ENCODE measurements around the gene LIX1L. TPM values are rescaled to one million over a fixed set of nuclear protein-coding genes. Genes with fewer than 3 reads are reported as not detected.

Gene LIX1L
- total RNA-seq, result 100 to 1,000 TPM in 1 of 4 donors, 10 to 100 TPM in 3; 37.1 to 108 (median 75.4) TPM

- Histone ChIP-seq H3K9me3 (no peaks in the 10 kb centered on the region), H3K36me3 (no peaks in the 10 kb centered on the region), H3K27me3 (no peaks in the 10 kb centered on the region), H3K27ac (peak within 1 kb of the TSS; percentile 88 to 99 (median 96)), H3K4me3 (peak within 1 kb of the TSS; percentile 62 to 88 (median 70)), H3K4me1 (peaks cover 58 to 72% of the 10 kb centered on the region in 2 donors)
- DNase-seq, result peak; percentile 97 to 98
- in situ Hi-C loops (cut with MboI; ENCODE audit: low sequenced_read_pairs in 4 of 4), result loop anchor here in 1 of 4 donors (10.0 kb wide), 1 partner anchor 63 kb away; no protein-coding TSS in a partner anchor
- peak; percentile 74 to 81 for ATAC-seq
- intact Hi-C loops (cut with DNase I; ENCODE audit: low total_unique reads), result loop anchor here (1.0 kb wide), 1 partner anchor 30 kb away; the partner anchor contains the start of gene RBM8A
- TF ChIP-seq CTCF (IDR thresholded peaks at IDR 0.05 in 4 of 5, conservative IDR thresholded peaks at IDR 0.05 in 1 of 5) (no peak), POLR2A (IDR thresholded peaks at IDR 0.05) (peak; percentile 91 to 93)
These were observed at the start of gene LIX1L for GRCh38 chr1:145957443-145958319. TSS of gene LIX1L (minus strand) at chr1:145958017. CDS start at chr1:145957927, 90 bp downstream.

- H3K36me3 ChIP-seq, result no peaks in the 10 kb centered on the region
- peaks cover 37 to 60% of the 10 kb centered on the region in 2 donors for H3K4me1 ChIP-seq
- in situ Hi-C loops (cut with MboI; ENCODE audit: low sequenced_read_pairs in 4 of 4) (no loop called here), intact Hi-C loops (cut with DNase I; ENCODE audit: low total_unique reads) (no loop called here)
- no peak for TF ChIP-seq CTCF (IDR thresholded peaks at IDR 0.05 in 4 of 5, conservative IDR thresholded peaks at IDR 0.05 in 1 of 5)
- TF ChIP-seq POLR2A (IDR thresholded peaks at IDR 0.05), result no peak
- H3K27me3 ChIP-seq, result no peaks in the 10 kb centered on the region
- H3K4me3 ChIP-seq, result peak overlapping the region in 1 of 4 donors; percentile 98
- no peak for ATAC-seq
- H3K27ac ChIP-seq, result peak overlapping the region; percentile 95 to 99 (median 98)
- DNase-seq, result peak; percentile 2 to 11
- no peaks in the 10 kb centered on the region for H3K9me3 ChIP-seq
These were observed 43.9 kb upstream of the LIX1L start for GRCh38 chr1:146001709-146002108.

GRCh38 chr1:145999321-146000024 lies 41.7 kb upstream of the LIX1L start:
- peak overlapping the region; percentile 95 to 99 (median 98) for H3K27ac ChIP-seq
- peak overlapping the region; percentile 63 to 98 (median 79) for H3K4me3 ChIP-seq
- H3K4me1 ChIP-seq, result peaks cover 16 to 38% of the 10 kb centered on the region in 2 donors
- no peaks in the 10 kb centered on the region for H3K27me3 ChIP-seq
- peaks cover 19% of the 10 kb centered on the region in 2 donors for H3K36me3 ChIP-seq
- DNase-seq (peak; percentile 74 to 78), ATAC-seq (peak; percentile 53 to 54)
- in situ Hi-C loops (cut with MboI; ENCODE audit: low sequenced_read_pairs in 4 of 4) (no loop called here), intact Hi-C loops (cut with DNase I; ENCODE audit: low total_unique reads) (loop anchor here (5.0 kb wide), 1 partner anchor 52 kb away; no protein-coding TSS in a partner anchor)
- no peaks in the 10 kb centered on the region for H3K9me3 ChIP-seq
- TF ChIP-seq POLR2A (IDR thresholded peaks at IDR 0.05) (peak; percentile 44 to 79), CTCF (IDR thresholded peaks at IDR 0.05 in 4 of 5, conservative IDR thresholded peaks at IDR 0.05 in 1 of 5) (no peak)

DNA sequence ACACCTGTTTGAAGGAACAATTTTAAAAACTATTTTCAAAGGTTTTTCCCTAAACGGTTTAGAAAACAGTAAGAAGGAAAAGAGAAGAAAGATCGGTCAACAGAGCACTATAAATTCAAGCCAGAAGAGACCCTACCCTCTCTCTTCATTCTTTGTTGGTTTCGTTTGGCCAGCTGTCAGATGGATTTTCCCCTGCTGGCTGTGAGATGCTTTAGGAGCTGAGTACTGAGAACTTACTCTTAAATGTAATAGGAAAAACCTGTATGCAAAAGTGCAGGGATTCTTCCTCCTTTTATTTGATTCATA lies 39.9 kb upstream of the LIX1L start:
- Histone ChIP-seq H3K4me1 (peaks cover 16 to 32% of the 10 kb centered on the region in 2 donors), H3K4me3 (peak overlapping the region; percentile 63 to 98 (median 79)), H3K9me3 (no peaks in the 10 kb centered on the region), H3K36me3 (peaks cover 26 to 37% of the 10 kb centered on the region in 2 donors), H3K27ac (peak overlapping the region; percentile 95 to 99 (median 98)), H3K27me3 (no peaks in the 10 kb centered on the region)
- DNase-seq (peak in 1 of 2 donors; percentile 30), ATAC-seq (no peak)
- in situ Hi-C loops (cut with MboI; ENCODE audit: low sequenced_read_pairs in 4 of 4) (no loop called here), intact Hi-C loops (cut with DNase I; ENCODE audit: low total_unique reads) (loop anchor here (1.0 to 5.0 kb wide), 2 partner anchors 18 to 50 kb away; no protein-coding TSS in a partner anchor)
- no peak for TF ChIP-seq POLR2A (IDR thresholded peaks at IDR 0.05)
- TF ChIP-seq CTCF (IDR thresholded peaks at IDR 0.05 in 4 of 5, conservative IDR thresholded peaks at IDR 0.05 in 1 of 5), result peak in 2 of 5 experiments; percentile 16 to 35
